GM18502 (cell line): ENCODE results near the gene ZNF423.

Experiments
- ATAC-seq: cut with Tn5 transposase; IDR thresholded peaks from one replicate; pipeline ENCODE4 v1.9.1; 2021; ENCODE audit warnings: mild to moderate bottlenecking; ENCODE audit not compliant: unreplicated experiment, poor library complexity

ZNF423 gene

DNA sequence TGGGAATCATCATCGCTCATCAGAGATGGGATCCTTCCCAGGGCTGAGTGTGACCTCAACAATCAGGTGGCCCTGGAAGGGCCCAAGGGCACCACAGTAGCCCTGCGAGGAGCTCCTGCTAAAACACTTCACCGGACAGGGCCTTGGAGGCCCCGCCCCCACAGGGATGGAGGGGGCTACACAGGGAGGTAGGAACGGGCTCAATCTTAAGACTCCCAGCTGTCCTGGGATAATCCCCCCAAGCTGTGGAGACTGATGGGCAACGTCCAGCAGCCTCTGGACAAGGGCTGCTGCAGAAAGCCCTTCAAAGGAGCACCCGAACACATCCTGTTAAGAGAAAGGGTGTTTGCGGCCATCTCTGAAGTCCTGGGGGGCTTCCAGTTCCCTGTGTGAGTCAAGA, 60.4 kb downstream of the ZNF423 start:
- no peak for ATAC-seq

DNA sequence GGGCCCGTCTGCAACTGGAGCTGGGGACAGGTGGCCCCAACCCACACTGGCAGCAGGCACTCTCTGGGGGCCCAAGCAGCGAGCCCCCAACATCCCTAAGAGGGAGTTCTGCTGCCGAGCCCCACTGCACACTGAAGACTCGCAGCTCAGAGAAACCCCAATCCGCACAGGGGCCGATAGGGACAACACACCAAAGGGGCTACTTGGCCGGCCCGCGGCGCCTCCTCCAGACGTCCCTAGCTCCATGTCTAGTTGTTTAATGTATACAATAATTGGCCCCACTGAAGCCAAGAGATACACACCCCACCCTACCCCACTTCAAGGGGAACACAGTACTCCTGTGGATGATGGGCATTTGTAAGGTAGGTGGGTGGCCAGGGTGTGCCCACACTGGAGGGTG, 62.7 kb downstream of the ZNF423 start:
- ATAC-seq, result no peak

- ATAC-seq, result no peak
These were observed 66.3 kb downstream of the ZNF423 start for GRCh38 chr16:49789616-49790015.

DNA sequence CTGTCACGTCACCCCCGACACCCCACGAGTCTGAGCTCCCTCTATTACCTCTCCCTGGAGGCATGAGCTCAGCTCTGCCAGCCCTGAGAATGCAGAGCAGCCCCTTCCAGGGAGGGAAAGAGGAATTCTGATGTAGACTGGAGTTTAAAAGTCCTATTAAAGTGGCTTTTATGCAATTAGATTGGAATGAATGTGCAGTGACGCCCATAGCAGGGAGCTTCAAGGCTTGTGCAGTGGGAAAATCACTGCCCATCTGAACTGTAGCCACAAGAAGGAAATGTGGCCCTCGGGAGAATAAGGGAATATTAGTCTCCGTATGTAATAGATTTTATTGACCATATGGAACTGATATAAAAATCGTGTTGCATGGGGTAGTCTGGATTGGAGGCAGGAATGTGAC, 66.9 kb downstream of the ZNF423 start:
- ATAC-seq, result no peak

DNA sequence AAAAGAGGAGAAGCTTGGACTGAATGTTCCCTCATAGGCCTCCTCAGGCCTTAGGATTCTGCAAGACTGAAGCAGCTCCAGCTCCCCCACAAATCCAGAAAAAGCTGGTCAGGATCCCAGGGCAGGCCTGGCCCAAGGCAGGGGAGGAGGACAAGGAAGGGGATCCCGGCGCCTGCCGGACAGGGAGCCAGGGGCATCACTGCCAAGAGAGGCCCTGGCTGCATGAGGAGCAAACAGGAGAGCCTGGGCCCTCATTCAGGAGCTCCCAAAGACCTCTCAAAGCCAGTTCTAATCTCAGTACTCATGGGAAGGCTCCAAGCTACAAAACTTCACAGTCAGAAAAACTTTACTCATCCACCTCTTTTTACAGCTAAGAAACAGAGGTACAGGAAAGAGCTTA, 67.3 kb downstream of the ZNF423 start:
- ATAC-seq, result no peak

DNA sequence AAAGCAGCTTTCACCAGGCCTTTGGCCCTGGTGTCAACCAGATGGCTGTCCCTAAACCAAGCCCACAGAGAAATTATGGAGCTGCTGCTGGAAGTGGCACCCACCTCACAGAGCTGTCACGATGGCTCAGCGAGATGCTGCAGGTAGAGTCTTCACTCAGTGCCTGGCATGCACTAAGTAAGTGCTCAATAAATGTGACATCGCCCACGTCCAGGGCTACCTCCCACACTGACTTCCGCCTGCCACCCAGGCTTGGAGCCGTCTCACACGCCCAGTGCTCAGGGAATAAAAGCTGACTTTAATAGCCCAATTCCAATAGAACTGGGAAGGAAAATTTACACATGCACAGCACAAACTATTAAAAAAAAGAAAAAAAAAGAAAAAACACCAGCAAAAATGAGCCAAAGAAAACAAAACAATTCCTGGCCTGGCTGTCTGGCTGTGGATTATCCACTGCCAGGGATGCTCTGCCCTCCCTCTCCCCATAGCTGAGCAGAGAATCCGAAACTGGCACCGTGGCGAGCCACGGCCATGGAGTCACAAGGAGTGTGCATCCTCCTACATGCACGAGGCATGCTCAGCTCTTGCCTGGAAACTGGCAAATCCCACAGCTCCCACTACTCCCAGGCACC, 68.9 kb downstream of the ZNF423 start:
- no peak for ATAC-seq

DNA sequence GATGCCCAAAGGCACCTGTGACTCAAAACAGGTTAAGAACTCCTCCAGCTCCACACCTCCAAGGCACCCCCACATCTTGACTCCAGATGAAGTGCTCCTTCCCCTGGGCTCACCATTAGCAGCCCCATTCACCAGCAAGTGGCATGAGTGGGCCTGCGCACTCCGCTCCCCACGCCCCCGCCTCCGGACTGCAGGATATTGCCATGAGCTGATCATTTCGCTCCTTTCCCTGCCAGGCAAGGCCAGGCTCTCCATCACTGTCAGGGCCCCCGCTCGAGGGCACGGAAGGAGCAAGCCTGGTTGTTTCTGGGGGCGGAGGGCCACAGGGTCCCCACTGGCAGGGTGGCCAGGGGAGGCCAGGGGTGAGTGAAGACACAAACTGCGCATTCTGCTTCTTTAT, 69.9 kb downstream of the ZNF423 start:
- no peak for ATAC-seq

GRCh38 chr16:49782405-49782804, 73.5 kb downstream of the ZNF423 start:
- ATAC-seq, result no peak

GRCh38 chr16:49781401-49781800, 74.5 kb downstream of the ZNF423 start:
- ATAC-seq, result no peak

- no peak for ATAC-seq
These were observed 75.5 kb downstream of the ZNF423 start for GRCh38 chr16:49780433-49780832.

DNA sequence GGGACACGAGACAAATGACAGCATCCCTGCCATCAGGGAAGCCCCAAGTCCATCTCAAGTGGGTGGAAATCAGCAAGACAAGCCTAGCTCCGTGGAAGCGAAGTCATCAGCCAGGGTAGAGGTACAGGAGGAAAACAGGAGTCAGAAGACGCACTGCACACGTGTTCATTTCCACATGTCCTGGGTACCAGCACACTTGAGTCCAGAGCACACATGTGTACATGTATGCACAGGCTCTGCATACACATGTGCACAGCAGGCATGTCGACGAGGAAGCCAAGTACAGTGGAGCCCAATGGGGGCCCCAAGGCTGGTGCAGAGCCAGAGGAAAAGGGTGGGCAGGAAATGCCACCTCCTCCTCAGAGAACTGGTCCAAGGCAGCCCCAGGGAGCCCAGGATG, 75.9 kb downstream of the ZNF423 start:
- no peak for ATAC-seq

- ATAC-seq, result no peak
These were observed 77.5 kb downstream of the ZNF423 start for GRCh38 chr16:49778202-49778930.

DNA sequence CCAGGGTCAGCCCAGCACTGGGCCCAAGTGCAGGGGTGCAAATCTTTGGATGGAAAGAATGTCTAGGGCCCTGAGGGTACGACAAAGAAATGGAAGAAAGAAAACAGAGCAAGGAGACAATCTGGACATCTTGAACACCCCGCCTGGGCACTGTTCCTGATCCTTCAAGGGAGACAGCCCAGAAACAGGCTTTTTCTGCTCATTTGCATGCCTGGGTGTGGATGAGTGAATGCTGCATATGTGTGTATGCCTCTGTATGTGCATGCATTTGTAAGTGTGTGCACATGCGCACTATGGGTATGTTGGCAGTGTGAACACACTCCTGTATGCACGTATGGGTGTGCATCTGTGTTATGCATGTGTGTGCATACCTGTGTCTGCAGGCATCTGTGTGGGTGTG, 79.2 kb downstream of the ZNF423 start:
- ATAC-seq, result no peak

GRCh38 chr16:49776085-49776595, 79.8 kb downstream of the ZNF423 start:
- no peak for ATAC-seq

DNA sequence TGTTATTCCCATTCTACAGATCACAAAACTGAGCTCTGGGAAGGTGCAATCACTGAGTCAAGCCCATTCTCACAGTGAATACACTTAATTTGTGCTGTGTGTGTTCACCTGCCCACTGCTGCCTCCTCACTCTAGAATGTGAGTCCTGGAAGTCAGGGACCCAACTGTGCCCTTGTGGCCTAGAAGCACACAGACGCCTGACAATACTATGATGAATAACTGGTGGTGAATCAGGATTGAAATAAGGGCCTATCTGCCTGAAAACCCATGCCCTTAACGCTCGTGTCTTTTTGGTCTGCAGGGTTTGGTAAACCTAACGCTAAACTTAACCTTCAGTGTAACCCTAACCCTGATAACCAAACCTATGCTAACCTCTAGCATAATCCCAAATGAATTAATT, 80.3 kb downstream of the ZNF423 start:
- ATAC-seq, result no peak

DNA sequence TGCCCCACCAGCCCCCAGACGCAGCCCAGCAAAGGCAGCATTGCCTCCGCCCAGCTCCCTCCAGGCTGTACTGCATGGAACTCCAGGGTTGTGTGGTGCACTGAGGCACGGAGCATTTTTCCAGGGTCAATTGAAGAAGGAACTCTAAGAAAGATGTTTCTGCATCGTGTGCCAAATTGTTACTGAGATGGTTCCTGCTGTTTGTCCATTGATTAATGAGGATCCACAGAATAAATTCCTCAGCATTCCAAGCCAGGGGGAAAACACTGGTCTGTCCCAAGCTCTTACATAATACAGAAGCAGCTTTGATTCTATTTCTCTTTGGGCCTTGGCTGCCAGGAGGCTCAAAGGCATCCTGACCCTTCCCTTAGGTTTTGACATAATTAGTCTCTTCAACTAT, 80.9 kb downstream of the ZNF423 start:
- no peak for ATAC-seq

DNA sequence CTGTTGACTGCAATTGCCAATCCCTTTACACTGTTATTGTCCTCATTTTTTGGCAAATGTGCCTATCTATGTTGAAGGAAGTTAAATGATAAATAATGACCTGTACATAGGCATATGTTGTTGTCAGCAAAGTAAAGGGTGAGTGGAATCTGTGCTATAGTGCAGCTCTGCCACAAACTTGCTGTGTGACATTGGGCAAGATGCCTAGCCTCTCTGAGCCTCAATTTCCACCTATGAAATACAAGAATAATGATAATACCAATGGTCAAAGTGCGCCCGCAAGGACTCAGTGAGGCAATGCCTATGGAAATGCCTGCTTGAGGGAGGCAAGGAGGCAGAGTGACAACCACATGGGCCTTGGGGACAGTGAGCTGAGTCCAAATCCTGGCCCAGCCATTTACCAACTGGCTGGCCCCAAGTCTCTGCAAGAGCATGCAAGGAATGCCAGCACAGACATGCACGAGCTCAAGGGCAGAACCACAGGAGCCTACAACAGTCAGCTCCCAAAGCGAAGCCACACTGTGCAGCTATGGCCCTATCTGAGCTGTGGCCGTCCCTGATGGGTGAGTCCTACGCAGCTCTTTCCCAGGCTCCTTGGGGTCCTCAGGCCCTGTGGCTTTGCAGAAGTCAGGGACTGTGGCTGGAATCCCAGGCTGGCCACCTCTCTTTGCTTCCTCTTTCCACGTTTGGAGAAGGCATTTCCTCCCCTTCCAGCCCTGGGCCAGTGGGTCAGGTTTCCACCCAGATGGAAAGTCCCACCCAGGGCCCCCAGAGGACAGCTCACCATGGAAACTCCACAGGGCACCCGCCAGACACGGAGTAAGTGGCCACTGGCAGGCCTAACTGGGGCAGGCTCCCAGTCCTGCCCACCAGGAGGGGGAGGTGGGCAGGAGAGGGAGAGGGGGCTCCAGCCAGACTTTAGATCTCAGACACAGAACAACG, 82.1 kb downstream of the ZNF423 start:
- ATAC-seq, result no peak

- ATAC-seq, result no peak
These were observed 87.9 kb downstream of the ZNF423 start for GRCh38 chr16:49767998-49768397.

GRCh38 chr16:49767414-49767813, 88.5 kb downstream of the ZNF423 start:
- ATAC-seq, result no peak

DNA sequence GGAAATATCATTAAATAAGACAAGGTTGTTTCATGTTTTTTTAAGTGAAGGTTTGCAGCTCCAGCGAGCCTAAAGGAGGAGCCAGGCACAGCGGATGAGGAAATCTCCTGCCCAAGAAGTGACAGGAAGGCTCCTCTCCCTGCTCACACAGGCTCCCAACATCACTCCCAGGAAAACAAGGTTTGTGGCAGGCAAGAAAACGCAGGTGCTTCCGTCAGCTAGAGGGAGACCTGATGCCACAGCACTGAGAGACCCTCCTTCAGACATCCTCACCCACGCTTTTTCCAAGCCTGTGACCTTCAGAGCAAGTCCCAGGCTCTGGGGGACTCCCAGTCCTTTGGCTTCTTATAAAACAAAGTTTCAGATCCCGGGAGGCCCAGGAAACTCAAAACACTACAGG, 89.7 kb downstream of the ZNF423 start:
- ATAC-seq, result no peak

GRCh38 chr16:49763826-49764225, 92.1 kb downstream of the ZNF423 start:
- no peak for ATAC-seq
